NCI-H1105 (cell line): ENCODE results near the gene FAS.

Source experiments
- DNase-seq: peaks from one replicate; lab custom pipeline; 2025; lab: John Stamatoyannopoulos, UW

FAS gene

DNA sequence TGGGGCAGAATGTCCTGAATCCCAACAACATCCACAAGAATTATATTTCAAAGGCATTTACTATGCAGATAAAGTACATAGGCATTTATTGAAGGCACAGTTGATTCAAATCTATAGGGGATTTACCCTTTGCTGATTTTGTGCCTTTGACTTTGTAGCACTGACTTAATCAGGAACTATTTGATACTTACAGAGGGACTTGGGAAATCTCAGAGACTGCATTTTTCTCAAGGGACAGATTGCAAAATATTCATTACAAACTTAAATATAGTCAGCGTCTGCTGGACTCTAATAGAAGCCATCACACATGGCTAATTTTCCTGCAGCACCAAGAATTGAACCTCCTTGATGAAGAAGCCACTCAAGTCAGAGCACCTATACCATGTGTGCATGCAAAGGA lies 44.9 kb downstream of the FAS start:
- DNase-seq: no peak

DNA sequence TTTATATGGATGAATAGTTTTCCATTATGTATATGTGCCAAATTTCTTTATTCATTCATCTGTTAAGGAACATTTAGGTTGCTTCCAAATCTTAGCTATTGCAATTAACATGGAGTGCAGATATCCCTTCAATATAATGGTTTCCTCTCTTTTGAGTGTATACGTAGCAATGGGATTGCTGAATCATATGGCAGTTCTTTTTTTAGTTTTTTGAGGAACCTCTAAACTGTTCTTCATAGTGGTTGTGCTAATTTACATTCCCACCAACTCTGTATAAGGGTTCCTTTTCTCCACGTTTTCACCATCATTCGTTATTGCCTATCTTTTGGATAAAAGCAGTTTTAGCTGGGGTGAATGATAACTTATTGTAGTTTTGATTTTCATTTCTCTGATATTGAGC lies 46.5 kb downstream of the FAS start:
- no peak for DNase-seq

GRCh38 chr10:89042562-89042961 lies 52.0 kb downstream of the FAS start:
- no peak for DNase-seq

DNA sequence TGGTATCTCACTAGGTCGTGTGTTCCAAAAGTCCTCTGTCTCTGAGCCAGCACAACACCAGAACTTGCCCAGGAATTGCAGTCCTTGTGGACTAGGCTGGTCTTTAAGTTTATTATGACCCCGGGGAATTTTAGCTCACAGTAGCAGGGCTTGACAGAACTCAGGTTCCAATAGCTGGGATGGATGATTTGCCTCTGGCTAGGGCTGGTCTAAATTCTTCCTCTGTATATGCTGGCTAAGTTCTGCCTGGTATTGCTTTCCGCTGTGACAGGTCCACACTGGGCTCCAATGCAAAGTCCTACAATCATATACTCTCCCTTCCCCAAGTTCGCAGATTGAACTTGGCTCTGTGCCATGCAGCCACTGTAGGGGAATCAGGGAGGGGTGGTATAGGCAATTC lies 52.5 kb downstream of the FAS start:
- no peak for DNase-seq

DNA sequence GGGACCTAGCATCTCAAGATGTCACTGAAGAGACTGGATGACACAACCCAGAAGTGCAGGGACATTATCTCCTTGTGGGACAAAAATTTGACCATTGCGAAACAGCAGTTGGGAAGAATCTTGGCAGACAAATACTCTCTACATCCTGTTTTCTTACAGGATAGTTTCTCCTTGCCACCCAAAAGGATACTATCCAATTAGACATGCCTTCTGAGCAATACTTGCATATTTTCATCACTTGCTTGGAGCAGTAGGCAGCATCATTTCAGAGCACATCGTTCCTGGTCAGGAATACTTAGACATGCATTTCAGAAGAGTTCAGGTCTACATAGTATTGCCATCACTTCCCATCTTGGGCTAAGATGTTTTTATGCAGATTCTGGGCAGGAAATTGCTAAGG lies 56.8 kb downstream of the FAS start:
- DNase-seq: no peak

DNA sequence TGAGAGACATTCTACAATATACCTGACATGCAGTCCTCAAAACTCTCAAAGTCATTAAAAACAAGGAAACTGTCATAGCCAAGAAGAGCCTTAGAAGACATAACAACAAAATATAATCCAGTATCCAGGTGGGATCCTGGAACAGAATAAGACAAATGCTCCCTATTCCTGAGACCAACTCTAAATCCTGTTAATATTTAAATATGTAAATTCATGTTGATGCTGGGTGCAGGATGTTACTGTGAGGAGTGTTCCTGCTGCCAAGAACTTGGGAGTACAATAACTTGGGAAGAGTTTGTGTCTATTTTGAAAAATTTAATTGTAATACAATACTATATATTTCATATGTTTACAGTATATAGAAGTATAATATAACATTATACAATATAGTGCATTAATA lies 61.0 kb downstream of the FAS start:
- DNase-seq: no peak

- DNase-seq: no peak
Measured at GRCh38 chr10:89053555-89053954, 63.0 kb downstream of the FAS start.

DNA sequence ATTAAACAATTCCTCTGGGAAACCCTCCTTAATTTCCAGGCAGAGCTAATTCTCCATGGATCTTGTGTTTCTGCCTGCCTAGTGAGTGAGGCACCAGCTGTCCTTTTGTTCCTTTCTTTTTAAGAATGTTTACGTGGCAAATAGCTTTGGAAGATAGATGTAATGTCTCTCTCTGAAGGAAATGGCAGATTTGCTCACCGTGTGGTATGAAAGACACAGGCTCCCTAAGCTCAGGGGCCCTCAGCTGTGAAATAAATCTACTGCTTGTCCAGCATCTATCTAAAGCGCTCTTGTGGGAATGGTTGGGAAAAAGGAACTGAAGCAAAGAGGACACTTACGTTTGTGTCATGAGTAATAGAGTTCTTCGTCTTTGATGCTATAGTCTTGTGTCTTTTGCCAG lies 64.6 kb downstream of the FAS start:
- no peak for DNase-seq

DNA sequence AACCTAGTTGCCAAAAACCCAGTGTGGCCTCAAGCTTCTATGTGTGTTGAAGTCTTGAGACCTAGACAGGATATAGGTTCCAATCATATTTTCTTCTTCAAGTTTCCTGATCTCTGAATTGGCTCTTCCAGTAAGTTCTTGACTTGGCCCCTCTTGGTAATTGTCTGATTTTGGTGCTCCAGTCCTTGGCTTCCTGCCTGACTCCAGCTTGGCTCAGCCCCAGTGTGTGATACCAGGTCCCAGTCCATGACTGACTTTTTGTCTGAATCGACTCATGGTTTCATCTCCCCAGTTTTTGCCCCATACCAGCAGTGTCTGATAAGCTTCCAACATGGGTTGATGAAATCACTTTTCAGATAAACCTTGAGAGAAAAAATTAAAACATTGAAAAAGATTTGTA lies 72.3 kb downstream of the FAS start:
- DNase-seq: no peak

GRCh38 chr10:89063465-89063864 lies 72.9 kb downstream of the FAS start:
- DNase-seq: no peak

DNA sequence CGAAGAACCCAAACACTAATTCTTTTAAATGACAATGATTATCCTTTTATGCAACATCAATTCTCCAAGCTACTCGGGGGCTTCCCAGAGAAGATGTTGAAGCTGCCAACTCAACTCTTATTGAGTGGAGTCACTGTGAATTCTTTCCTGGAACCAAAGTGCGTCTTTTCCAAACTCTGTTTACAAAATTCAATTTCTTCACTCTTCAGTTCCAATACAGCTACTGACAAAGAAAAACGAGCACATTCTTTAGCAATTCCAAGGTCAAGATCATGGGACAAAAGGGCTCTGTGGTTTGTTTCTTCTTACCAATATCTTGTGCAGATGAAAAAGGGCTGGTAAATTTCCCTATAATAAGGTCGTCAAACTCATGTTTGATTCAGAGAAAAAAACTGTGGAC lies 74.2 kb downstream of the FAS start:
- DNase-seq: no peak
